Fibroblast of villous mesenchyme (primary cell): Measurements from ENCODE around the gene B4GALT5. TPM values are rescaled to one million over a fixed set of nuclear protein-coding genes. Genes with fewer than 3 reads are reported as not detected.
A peak's percentile ranks its signal among the peaks of the same experiment; 100 is the strongest.

Experiments
- DNase-seq: peaks from one replicate; pipeline ENCODE4 v3.0.0-alpha.2; 2010; ENCODE audit warnings: low read depth
- H3K4me3 ChIP-seq: 2 replicates; pipeline ENCODE4 v1.5.1; 2011; ENCODE audit warnings: low read depth, mild to moderate bottlenecking, low read length
- CTCF ChIP-seq: IDR thresholded peaks from 2 replicates; pipeline ENCODE4 v1.5.1; 2012; ENCODE audit warnings: low read depth, mild to moderate bottlenecking, low read length; ENCODE audit not compliant: insufficient read depth
- total RNA-seq: library from RNA; depleted of rRNA; stranded (reverse); fragments of >200 nt; gene quantifications from 2 replicates; pipeline ENCODE4 v1.2.3, GENCODE V29; 2012

B4GALT5 gene
- total RNA-seq, 1 donor = 33.7 TPM

DNA sequence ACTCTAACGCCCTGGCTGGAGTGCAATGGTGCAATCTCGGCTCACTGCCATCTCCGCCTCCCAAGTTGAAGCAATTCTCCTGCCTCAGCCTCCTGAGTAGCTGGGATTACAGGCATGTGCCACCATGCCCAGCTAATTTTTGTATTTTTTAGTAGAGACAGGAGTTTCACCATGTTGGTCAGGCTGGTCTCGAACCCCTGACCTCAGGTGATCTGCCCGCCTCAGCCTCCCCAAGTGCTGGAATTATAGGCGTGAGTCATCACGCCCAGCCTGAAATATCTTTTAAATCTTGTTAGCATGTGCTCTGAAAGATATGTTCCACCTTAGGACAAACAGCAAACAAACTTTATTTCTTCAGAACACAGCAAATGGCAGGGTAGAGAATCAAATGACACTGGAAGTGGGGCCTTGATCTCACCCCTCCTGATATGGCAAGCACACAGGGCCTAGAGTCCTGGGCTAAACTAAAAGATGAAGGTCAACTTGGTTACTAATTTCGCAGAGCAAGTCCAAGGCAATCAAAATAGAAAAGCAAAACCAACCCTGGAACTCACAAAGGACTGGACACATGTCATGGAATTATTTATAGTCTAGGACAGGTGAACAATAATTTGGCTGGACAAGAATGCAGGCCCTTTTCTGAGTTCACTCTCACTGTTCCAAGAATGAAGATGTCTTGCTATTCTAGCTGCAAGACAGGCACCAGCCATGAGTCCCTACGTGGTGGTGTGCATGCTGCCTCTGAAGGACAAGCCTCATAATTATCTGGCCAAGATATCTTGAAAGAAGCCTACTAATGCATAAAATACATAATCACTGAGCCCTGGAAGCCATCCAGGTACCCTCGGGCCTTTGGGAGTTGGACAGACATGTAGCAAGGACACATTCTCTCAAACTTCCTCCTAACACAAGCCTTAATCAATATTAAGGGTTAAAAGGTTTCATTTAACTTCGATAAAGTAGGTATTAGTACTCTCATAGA lies 35.6 kb downstream of the B4GALT5 start:
- TF ChIP-seq CTCF = no peak
- H3K4me3 ChIP-seq = no peak overlapping the region
- no peak for DNase-seq

DNA sequence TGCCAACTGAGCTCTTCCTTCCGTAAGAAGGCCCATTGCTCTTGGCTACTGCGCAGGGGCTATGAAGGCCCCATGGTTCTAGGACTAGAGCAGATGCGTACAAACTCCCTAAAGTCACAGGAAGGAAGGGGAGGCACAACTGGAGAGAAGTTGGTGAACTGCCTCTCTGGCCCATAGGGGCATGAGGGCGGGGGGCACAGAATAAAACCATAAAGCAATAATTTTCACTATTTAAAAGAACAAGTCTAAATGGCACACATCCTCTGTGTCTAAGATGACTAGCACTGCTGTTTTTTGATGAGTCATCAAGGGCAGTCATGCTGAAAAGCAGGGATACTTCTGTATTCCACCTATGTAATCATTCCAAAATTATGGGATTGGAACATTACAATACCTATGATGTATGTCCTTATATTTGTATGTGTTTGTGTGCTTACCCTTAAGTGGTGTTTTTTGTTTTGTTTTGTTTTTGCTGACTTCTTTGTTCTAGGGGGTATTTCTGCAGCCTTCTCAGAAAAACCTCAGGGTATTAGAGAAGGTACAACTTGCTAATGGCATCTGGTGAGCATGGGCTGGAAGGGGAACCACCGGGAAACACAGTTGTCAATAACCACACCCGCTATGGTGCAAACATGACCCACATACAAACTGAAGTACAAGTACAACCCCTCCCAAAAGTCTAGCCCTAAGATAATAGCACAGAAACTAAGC lies 36.9 kb downstream of the B4GALT5 start:
- TF ChIP-seq CTCF = no peak
- H3K4me3 ChIP-seq = no peak overlapping the region
- peak; percentile 53 for DNase-seq

GRCh38 chr20:49675368-49676151 lies 38.1 kb downstream of the B4GALT5 start:
- DNase-seq = no peak
- no peak overlapping the region for H3K4me3 ChIP-seq
- no peak for TF ChIP-seq CTCF

DNA sequence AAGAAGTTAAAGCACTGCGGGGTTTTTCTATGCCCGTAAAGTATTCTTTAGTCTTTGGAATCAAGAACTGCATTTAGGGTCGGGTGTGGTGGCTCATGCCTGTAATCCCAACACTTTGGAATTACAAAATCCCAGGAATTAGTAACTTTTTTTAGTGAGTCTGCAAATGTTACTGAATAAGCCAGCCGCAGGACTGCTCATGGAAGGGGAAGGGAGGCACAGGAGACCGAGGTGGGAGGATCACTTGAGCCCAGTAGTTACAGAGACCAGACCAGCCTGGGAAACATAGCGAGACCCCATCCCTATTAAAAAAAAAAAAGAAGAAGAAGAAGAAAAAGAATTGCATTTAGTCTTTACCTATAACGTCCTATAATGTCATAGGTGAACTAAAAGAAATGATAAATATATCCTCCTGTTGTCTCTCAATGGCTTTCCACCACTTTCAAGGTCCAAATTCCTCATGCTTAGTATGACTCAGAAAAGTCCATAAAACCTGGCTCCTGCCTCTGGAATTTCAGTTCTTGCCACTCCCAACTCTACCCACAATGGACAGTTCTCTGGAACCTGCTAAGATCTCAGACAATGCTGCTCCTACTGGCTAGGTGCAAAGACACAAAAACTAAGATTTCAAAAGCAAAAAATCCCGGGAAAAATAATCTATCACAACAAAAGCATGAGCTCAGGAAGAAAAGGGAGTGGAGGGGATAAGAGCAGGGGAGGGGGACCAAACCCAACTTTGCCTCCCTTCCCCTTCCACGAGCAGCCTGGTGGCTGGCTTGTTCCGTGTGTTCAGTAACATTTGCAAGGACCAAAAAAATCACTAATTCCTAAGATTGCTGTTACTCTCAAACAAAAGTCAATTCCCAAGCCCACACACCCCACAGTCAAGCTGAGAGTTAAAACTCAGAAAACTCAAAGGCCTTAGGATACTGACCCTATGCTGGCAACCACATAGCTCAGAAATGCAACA lies 39.0 kb downstream of the B4GALT5 start:
- no peak overlapping the region for H3K4me3 ChIP-seq
- peak; percentile 53 for DNase-seq
- no peak for TF ChIP-seq CTCF

- DNase-seq = no peak
- H3K4me3 ChIP-seq = no peak overlapping the region
- no peak for TF ChIP-seq CTCF
Observed at GRCh38 chr20:49672096-49672664, 41.5 kb downstream of the B4GALT5 start.
